RPMI8226 (cell line): ENCODE data around the gene PQBP1.

Experiments
- DNase-seq: peaks from one replicate; pipeline ENCODE4 v3.0.0-alpha.2; 2015

The PQBP1 gene

DNA sequence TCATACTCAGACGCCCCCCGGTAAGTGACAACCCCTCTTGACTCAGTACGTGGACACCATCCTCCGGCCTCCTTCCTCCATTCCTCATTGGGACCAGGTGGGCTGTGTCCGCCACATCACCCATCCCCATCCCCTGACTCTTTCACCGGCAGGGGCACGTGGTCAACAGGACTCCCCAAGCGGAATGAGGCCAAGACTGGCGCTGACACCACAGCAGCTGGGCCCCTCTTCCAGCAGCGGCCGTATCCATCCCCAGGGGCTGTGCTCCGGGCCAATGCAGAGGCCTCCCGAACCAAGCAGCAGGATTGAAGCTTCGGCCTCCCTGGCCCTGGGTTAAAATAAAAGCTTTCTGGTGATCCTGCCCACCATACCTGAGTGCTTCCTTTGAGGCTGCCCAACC lies 5.0 kb downstream of the PQBP1 start:
- no peak for DNase-seq

DNA sequence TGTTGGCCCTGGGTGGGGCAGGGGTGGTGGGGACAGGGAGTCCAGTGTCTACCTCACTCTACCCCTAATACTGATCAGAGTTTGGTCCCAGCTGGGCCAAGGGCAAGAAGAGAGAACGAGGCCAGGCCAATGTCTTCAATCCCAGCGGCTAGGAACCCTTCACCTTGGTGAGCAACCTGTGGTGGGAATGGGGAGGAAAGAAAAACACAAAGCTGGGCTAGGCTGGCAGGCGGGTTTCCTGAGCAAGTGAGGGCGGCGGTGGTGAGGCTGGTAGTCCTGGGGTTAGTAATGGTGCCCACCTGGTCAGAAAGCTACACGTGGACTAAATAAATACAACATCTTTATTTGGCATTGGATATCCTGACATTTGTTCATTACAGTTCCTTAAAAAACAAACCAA lies 5.6 kb downstream of the PQBP1 start:
- DNase-seq, result no peak

DNA sequence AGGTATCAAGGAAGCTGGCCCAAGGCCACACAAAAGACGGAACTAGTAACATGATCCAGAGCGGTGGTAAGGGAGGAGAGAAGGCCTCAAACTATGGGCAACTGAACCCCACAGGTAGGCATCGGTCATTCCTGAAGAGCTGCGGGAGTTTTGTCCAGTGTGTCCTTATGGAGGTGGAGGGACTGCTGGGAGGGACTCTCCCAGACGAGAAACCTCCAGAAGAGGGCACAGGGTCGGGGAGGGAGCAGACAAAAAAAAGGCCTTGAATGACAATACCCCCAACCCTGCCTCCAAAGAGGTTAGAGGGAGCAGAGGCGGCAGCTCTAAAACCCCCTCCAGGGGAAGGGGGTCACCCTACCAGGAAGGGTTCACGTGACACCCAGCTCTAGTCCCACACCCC lies 6.5 kb downstream of the PQBP1 start:
- DNase-seq, result no peak

DNA sequence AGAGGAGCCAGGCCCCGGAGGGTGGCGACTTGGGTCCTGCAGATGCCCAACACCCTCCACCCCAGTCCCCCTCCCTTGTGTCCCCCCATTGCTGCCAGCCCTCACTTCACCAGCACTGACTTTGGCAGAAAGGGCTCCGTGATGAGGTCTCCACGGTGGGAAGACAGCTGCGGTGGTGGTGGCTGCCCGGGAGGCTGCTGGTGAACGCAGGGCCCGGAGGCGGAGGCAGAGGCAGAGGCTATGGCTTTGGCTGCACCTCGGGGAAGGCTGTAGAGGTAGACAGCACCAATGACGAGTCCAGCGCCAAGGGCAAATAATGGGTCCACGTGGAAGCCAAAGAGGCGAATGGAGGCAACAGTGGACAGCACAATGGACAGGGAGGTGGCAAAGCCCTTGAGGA lies 6.9 kb downstream of the PQBP1 start:
- no peak for DNase-seq

DNA sequence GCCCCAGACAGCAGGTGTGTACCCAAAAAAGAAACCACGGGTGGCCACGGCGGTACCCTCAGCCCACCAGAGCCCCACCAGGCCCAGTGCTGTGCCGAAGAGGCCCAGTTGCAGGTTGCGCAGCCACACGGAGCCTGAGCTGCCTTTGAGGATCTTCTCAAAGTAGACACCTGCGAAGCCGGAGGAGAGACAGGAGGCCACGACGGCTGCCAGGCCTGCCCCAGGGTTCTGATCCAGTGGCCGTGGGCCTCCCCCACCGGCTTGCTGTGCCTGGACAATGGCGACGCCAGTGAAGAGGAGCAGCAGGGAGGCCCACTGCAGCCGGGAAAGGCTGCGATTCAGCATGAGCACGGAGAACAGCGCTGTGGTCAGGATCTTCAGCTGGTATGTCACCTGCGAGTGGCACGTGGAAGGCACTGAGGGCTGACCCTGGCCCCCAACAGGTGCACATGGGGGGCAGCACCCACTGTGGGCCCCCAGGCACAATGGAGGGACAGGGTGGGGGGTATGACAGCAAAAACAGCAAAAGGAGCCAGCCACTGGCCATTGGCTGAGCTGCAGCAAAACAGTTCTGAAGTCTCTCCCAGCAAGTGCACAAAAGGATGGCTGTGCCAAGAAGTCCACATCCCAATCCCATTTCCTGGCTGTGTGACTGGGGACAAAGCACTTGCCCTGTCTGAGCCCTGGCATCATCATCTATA lies 7.5 kb downstream of the PQBP1 start:
- no peak for DNase-seq

DNA sequence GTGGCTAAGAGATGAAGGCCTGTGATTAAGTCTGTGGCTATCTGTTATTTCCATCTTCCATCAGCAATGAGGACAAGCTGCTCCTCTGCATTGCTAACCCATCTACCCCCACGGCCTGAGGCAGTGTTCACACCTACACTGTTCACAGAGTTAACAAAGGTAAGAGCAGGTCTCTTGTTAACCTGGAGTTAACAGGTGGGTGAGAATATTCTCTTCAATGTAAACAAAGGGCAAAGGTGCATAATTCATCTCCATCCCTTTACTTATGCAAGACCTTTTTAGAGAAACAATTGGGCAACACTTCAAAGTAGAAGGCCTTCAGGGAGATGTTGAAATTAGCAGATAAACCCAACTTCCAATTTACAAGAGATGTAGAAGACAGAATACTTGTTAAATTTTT lies 10.9 kb downstream of the PQBP1 start:
- DNase-seq, result no peak

DNA sequence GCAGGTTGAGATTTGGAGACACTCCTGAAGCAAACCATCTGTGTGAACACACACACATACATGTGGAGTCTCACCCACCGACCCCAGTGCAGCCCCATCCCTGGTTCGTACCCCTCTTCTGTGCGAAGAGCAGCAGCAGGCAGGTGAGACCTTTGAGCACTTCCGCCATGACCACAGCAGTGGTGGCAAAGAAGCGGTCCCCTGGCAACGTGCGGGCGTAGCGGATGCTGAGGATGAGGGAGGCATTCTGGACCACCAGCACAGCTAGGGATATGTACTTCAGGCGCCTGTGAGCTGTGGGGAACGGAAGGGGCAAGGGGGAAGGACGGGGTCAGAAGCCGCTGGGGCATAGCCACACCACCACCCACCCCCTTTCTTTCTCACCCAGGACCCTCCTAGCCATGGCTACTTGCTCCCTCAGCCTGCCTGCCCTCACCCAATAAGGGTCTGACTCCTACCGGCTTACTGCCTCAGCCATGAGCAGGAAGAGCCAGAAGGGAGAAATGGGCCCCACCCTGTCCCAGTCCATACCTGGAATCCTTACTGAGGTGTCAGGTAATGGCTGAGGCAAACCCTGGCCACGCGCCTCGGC lies 12.1 kb downstream of the PQBP1 start:
- no peak for DNase-seq

DNA sequence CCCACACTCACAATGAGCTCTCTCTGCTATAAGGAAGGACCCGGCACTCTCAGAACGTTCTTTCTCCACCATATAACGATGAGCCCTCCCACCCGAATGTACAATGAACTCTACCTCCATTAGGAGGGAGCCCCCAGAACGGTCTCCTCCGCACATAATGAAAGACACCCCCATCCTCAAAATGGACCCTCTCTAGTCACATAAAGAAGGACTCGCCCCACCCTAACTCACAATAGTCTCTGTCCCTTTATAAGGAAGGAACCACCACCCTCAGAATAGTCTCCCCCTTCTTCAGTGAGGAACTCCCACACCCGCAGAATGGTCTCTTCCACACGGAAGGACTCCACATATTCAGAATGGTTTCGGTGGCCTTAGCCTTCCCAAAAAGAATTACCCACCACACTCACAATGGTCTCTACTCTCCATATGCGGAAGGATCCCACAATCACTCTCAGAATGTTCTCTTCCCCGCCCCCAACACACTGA lies 13.2 kb downstream of the PQBP1 start:
- peak; percentile 59 for DNase-seq

DNA sequence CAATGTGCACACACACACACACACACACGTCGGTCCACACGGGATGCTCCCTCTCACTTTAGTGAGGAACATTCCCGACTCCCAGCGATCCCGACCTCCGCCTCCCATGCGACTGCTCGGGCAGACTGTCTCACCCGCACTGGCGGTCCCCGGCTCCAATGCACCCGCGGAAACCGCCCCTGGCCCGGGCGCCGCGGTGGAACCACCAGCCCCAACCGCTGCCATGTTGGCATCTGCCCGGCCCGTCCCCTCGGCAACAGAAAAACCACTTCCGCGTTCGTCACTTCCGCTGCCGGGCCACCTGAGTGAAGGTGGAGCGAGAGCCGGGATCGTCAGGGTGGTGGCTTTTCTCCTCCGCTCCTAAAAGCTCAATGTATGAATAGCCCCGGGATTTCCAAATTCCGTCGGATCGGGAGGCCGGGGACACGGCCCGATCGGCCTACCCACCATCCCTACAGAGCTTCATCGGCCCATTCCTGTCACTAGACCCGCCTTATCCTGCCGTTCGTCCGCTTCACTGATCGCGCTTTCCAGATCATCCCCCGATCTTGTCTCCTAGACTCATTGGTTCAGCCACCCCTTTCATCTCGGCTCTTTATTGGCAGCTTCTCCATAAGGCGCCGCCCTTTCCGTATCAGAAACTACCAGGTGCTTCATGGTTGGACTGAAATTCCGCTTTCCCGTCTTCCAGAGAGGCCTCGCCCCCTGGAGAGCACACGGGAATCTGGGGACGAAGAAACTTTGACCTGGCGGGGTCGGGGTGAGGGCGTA lies 13.9 kb downstream of the PQBP1 start, which contains the start of gene SLC35A2:
Gene SLC35A2 (minus strand): TSS at position 235 of the 771 bp plus-strand sequence. CDS start 10 bp downstream, at position 225.
- DNase-seq, result peak; percentile 92

DNA sequence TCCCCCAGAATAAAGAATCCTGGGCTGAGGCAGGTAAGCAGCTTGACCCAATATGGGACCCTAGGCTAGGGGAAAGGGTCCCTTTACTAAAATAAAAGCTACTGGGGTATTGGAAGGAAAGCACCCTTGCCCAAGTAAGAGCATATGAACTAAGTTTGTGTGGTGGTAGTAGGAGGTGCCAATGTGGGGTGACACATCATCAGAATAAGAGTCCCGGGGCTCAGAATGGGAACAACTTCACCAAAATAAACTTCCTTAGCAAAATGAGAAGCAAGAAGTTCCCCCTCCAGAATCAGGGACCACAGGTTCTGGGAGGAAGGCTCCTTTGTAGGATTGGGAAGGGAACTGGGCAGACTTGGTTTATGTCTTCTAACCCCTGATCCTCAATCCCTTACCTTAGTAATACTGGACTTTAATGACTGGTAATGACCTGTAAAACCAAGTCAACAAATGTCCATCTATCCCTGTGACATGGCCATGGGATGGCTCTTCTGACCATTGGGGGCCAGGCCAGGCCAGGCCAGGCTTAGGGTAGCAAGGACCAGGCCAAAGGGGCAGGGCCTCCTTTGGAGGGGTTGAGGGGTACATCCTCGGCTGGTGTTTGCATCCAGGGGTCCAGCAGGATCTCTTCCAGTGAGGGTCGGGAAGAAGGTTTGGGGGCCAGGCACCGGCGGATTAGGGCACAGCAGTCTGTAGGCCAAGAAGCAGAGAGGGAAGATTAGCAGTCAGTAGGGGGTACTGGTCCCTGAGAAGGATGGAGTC lies 16.1 kb downstream of the PQBP1 start:
- no peak for DNase-seq

DNA sequence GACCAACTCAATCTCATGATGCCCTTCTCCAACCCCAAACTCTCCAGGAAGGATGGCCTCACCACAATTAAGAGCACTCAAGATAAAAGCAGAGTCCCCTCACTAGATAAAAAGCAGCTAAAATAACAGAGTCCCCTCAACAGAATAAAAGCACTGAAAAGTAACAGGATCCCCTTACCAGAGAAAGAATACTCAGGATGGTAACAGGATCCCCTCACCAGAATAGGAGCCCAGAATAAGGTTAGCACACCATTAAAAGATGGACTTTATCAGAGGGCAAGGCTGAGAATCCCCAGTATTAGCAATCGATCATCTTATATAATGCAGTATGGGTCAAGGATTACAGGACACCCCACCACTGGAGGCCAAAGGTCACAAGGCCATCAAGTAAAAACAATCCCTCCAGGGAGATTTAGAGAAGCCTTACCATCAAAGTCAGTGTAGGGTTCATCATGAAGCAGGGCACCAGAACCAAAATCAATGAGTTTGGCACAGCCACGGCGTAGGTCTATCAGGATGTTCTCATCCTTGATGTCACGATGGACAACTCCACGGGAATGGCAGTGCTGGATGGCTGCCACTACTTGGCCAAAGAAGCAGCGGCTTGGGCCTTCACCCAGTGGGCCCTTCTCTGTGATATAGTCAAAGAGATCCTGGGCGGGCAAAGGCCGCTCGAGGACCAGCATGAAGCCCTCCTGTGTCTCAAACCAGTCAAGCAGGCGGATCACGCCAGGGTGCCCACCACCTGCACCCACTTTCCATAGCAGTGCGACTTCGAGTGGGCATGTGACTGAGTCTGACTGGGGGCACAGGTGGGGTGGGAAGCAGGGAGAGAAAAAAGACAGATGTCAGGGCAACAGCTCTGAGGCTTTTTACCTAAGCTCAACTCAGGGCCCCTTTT lies 17.1 kb downstream of the PQBP1 start:
- DNase-seq, result no peak

DNA sequence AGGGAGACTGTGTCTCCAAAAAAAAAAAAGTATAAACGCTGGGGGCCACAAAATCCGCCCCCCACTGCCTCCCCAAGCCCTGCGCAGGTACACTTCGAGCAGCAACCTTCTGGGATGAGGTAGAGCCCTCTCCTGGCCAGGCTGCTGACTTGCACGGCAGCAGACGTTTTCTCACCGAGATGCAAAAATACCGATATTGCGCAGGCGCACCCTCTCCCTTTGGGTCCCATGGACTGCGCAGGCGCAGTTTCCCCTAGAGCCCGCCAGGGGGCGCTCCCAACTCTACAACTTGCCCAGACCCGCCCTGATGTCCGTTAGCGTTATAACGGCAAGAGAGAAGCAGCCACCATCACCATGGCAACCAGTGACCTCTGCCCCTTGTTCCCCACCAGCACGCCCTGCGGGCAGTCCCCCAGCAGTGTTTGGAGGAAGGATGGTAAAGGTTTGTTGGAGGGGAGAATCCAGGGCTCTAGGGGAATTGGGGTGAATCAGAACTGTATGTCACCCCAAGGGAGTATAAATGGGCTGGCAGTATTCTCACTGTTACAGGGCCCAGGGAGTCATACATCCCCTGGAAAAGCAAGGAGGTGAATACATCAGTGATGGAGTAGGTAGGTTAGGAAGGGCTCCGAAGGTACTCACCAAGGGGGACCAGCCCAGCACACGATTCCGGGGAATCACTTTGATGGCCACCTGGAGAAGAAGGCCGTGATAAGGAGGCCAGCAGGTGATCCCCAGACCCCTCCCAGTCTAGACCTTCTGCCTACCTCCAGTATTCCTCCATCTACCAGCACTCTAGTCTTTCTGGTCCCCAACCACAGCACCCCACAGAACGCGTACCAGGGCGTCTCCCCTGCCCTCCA lies 19.6 kb downstream of the PQBP1 start:
- DNase-seq, result peak; percentile 93

DNA sequence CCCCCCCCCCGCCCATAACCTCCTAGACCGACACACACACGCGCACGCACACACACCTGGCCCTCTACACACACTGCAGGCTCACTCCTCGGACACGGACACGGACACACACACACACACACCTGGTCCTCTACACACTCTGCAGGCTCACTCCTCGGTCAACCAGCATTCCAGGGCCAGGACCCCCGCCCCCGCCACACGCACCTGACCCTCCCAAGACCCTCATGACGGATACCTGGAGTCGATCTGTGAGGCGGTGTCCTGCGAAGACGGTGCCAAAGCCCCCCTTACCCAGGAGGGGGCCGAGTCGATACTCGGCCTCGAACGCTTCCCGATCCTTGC lies 20.5 kb downstream of the PQBP1 start:
- DNase-seq, result no peak

DNA sequence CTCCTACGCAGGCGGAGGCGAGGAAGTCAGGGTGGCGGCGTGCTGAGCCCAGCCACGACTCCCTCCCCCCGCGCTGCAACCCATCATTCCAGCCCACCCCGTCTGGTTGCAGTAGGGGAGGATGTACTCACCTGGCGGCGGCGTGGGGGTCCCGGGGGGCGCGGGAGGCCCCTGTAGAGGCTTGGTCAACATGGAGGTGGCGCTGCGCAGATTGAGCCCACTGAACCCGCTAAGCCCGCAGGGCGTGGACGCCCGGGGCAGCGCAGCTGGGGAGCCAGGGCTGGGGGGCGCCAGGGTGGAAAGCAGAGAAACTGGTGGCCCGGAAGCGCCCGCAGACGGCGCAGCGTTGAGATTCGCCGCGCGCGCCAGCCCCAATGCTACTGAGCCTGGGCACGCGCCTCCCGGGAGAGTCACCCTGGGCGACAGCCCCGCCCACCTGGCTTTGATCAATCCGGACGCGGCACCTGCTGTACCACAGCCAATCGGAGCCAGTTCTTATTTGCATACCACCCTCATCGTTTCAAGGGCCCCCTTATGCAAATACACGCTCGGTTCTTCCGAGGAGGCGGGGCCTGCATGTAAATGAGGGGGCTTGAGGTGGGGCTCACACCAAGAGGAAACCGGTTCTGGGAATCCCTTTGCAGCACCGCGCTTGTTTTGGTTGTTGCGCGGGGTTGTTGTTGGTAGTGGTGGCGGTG lies 21.1 kb downstream of the PQBP1 start, which contains the start of gene PIM2:
Gene PIM2 (minus strand): TSS at position 382 of the 698 bp plus-strand sequence. CDS start 190 bp downstream, at position 192.
- peak; percentile 96 for DNase-seq

DNA sequence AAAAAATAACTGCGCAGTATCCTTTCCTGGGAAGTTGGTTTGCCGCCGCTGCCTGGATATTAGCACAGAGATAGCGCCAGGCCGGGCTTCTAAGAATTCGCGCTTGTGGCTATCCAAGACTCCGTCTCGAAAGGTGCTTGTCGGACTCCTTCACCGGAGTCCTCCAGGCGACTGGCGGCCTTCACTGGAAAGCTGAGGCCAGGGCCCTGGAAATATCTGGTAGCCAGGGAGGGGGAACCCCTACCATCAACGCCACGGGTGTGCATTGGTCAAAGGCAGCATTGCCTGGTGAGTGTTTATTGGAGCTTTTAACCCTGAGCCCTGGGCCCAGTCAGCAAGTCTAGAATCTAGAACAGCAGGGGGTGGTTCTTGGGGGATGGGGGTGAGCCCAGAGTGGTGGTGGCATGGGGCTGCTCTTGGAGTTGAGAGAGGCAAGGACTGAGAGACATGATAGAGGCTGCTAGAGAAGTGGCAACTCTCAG lies 21.7 kb downstream of the PQBP1 start:
- peak; percentile 71 for DNase-seq

DNA sequence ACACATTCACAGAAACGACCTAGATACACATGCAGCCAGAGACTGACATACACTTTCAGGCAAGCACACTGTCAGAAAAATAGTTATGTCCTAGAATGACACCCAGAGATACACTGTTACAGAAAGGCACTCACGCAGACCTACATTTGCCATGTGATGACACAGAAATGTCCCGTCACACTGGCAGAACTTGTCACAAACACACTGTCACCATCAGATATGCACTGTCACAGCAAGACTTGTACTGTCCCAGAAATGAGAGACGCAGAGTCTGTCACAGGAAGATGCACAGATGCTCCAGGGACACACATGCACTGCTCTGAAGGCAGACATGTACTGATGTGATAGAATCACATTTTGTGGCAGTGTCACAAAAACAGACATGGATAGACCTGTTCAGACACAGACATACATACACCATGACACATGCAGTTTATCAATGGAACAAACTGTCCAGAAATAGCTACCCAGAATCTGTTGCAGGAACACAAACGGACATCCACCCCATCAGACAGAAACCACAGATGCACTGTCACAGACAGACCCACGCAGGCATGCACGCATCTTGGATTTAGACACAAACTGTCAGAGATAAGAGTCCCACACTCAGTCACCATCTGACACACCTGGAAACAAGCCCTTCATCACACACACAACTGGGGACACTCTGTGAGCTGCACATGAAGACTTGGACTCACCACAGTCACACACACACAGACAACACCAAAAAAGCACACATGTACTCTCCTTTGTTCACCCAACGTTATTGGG lies 22.4 kb downstream of the PQBP1 start:
- no peak for DNase-seq

DNA sequence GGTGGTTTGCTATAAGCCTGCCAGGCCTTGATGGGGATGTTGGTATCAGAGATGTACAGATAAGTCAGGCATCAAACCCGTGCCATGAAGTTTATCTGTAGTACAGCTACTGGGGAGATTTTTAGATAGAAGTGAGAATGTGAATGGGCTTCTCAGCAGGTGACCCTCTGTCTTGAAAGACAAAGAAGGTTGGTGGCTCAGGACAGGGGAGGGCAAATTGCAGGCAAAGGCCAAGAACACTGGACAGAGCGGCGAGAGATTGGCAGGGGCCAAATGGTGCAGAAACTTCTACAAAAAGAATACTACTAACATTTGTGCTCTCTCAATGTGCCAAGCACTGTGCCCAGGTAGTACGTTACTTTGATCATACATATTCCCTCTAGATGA lies 23.0 kb downstream of the PQBP1 start:
- DNase-seq, result no peak

DNA sequence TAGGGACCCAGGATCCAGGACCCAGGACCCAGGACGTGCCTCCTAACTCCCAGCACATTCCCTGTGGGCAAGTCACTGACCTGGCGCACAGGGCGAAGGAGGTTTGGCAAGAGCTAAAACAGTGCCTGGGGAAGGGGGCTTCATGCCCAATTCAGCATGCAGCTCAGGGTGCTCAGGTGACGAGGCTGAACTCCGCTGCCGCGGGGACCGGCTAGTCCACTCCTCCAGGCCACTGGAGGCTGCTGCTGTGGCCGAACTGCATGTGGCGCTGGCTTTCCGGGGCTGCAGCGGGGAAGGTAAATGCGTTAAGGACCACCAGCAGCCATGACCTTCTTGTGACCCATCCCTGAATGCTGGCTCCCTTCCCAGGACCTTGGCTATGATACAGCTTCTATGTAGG lies 26.0 kb downstream of the PQBP1 start:
- DNase-seq, result no peak

DNA sequence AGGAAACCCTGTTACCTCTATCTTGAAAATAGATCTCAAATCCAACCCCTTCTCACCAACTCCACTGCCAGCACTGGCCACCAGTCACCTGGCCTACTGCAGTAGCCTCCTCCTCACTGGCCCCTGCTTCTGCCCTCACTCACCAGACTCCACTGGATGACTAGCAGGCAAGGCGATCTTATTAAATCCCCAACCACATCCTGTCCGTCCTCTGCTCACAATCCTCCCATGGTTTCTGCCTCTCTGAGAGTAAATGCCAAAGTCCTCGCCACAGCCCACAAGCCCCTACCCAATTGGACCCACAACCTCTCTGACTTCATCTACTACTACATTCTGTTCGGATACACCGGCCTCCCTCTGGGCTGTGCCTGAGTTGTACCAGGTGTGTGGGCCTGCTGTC lies 26.5 kb downstream of the PQBP1 start:
- DNase-seq, result no peak
